Purkinje cell (primary cell): ENCODE results near the gene NPIPB6. TPM values are rescaled to one million over a fixed set of nuclear protein-coding genes. Genes with fewer than 3 reads are reported as not detected.

Experiments used
- polyA plus RNA-seq: library from polyadenylated mRNA; unstranded; fragments of >200 nt; fragmentation: Nextera tagmentation; gene quantifications from 2 replicates; pipeline ENCODE4 v1.2.1, GENCODE V29; 2014

Gene NPIPB6
- polyA plus RNA-seq: 1.0 TPM in 1 of 2 replicates, not detected in the other

DNA sequence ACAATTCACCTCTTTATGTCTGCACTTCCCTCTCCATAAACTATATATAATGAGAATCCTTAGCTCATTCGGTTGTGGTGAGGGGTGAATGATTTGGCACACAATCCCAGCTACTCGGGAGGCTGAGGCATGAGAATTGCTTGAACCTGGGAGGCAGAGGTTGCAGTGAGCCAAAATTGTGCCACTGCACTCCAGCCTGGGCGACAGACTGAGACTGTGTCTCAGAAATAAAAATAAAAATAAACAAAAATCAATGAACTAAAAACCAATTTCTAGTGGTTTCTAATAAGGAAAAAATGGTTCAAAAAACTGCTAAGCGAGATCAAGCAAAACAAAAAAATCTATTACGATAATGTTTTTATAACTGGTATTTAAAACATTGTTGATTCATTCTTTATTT lies at the start of gene NPIPB6:
NPIPB6 (minus strand) TSS at position 101 of the 400 bp plus-strand sequence. CDS start 686 bp downstream, outside the sequence.

DNA sequence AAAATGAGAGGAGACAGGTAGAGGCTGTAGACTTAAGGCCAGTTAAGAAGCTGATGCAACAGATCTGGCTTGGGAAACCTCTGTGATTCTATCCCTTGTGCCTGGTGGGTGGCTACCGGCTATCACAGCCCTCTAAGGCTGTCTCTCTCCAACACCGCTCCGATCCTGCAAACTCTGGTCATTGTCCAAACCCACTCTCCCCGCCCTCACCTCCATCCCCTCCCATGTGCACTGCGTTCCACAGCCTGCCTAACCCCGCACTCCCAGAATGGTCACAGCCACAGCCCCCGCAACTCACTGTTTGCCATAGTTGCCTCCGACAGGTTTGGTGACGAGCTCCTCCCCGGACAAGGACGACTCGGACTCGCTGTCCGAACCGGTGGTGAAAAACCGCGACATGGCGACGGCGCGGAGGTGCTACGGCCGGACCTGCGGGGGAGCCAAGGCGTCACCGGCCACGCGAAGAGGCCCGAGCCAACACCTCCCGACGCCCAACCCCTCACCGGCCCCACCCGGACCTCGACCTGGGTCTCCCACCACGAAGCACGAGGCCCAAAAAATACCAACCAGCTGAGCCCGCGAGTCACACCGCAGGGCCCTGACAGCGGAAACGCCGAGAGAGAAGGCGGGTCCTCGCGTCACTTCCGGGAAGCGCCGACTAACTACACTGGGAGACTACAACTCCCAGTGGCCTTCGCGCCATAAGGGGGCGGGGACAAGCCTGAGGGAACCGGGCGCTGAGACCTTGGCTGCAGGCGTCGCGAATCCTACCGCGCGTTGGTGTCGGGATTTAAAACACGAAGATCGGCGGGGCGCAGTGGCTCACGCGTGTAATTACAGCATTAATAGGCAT lies 40.1 kb upstream of the NPIPB6 start, which contains the start of gene EIF3CL:
EIF3CL (minus strand) TSS at position 622 of the 853 bp plus-strand sequence; CDS start at position 399, 223 bp downstream.

Other genes starting within 250 kb of the NPIPB6 start
- 11.4 and 12.4 TPM in 2 replicates for gene XPO6, start 151.5 kb downstream of the NPIPB6 start, polyA plus RNA-seq
- gene SBK1, start 71.0 kb downstream of the NPIPB6 start, polyA plus RNA-seq: 3.2 and 6.9 TPM in 2 replicates
- gene EIF3CL, start 40.3 kb upstream of the NPIPB6 start, polyA plus RNA-seq: 9.7 TPM in 1 of 2 replicates, not detected in the other
- gene NPIPB7, start 108.8 kb upstream of the NPIPB6 start, polyA plus RNA-seq: not detected in 2 replicates
- 3.8 and 12.8 TPM in 2 replicates for gene CLN3, start 128.6 kb upstream of the NPIPB6 start, polyA plus RNA-seq
- gene APOBR, start 131.1 kb upstream of the NPIPB6 start, polyA plus RNA-seq: not detected in 2 replicates
- gene IL27, start 143.3 kb upstream of the NPIPB6 start, polyA plus RNA-seq: not detected in 2 replicates
- 3.3 and 5.8 TPM in 2 replicates for gene NUPR1, start 175.5 kb upstream of the NPIPB6 start, polyA plus RNA-seq
- 10.6 and 14.6 TPM in 2 replicates for gene SGF29, start 190.4 kb upstream of the NPIPB6 start, polyA plus RNA-seq
- gene SULT1A2, start 233.5 kb upstream of the NPIPB6 start, polyA plus RNA-seq: 0.59 and 1.7 TPM in 2 replicates
- gene SULT1A1, start 246.5 kb upstream of the NPIPB6 start, polyA plus RNA-seq: 35.1 and 39.9 TPM in 2 replicates